Measurements from ENCODE around the gene CHCHD6. TPM values are rescaled to one million over a fixed set of nuclear protein-coding genes. Genes with fewer than 3 reads are reported as not detected.

The CHCHD6 gene
- total RNA-seq, 1 experiment from 2014 or later = 33.0 TPM

DNA sequence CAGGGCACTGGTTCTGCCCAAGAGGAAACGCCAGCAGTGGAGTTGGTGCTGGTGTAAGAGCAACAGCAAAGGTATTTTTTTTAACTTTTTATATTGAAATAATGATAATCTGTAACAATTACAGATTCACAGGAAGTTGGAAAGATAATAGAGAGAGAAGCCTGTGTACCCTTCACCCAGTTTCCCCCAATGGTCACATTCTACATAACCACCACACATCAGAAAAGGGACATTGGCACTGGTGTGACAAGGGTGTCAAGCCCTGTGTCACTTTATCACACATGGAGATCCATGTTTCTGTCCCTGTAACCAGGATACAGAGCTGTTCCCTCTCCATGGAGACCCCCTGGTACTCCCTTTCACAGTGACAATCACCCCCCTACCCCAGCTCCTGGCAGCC is 269.8 kb downstream of the CHCHD6 start:
- no peak for TF ChIP-seq EZH2phosphoT487 (IDR thresholded peaks at IDR 0.05; ENCODE audit: borderline replicate concordance, low read length)
- no peak for TF ChIP-seq EZH2 (IDR thresholded peaks at IDR 0.05; ENCODE audit: low read length, unreplicated experiment)
- TF ChIP-seq, protein P1, sequence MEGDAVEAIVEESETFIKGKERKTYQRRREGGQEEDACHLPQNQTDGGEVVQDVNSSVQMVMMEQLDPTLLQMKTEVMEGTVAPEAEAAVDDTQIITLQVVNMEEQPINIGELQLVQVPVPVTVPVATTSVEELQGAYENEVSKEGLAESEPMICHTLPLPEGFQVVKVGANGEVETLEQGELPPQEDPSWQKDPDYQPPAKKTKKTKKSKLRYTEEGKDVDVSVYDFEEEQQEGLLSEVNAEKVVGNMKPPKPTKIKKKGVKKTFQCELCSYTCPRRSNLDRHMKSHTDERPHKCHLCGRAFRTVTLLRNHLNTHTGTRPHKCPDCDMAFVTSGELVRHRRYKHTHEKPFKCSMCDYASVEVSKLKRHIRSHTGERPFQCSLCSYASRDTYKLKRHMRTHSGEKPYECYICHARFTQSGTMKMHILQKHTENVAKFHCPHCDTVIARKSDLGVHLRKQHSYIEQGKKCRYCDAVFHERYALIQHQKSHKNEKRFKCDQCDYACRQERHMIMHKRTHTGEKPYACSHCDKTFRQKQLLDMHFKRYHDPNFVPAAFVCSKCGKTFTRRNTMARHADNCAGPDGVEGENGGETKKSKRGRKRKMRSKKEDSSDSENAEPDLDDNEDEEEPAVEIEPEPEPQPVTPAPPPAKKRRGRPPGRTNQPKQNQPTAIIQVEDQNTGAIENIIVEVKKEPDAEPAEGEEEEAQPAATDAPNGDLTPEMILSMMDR (conservative IDR thresholded peaks at IDR 0.05; ENCODE audit: low read depth, low read length) = no peak
- POLR2A ChIA-PET (ENCODE audit: unreplicated experiment) = no interaction called here
- ATAC-seq (no peak), DNase-seq (no peak)
- no peaks in the 10 kb centered on the region for H3K4me1 ChIP-seq (ENCODE audit: insufficient read depth, low read length)
- no peak overlapping the region for H3K9ac ChIP-seq (ENCODE audit: low read length)
- no peak overlapping the region for H3K4me3 ChIP-seq (ENCODE audit: low read length)
- BruUV-seq (replicated peaks) = no TSS peak
- H3F3A ChIP-seq (ENCODE audit: low read length, unreplicated experiment) = no peaks in the 10 kb centered on the region
- CTCF ChIA-PET = no interaction called here
- no peak overlapping the region for H3K4me2 ChIP-seq (ENCODE audit: low read length)
- no peaks in the 10 kb centered on the region for H3K79me2 ChIP-seq (ENCODE audit: low read length)
- H3K9me3 ChIP-seq (ENCODE audit: low read length) = peaks cover 4% of the 10 kb centered on the region; the same call in 1 of the 2 replicates
- no peaks in the 10 kb centered on the region for H3K9me2 ChIP-seq (replicated peaks; ENCODE audit: low read length)
- no peaks in the 10 kb centered on the region for H3K36me3 ChIP-seq (ENCODE audit: low read depth, low read length)
- H4K20me1 ChIP-seq (ENCODE audit: low read length) = no peaks in the 10 kb centered on the region
- no peak overlapping the region for H2AFZ ChIP-seq (ENCODE audit: low read length)
- H3K27ac ChIP-seq (ENCODE audit: low read length) = no peak overlapping the region
- no peaks in the 10 kb centered on the region for H3K27me3 ChIP-seq (ENCODE audit: low read length)
- intact Hi-C loops (cut with micrococcal nuclease) = no loop called here

DNA sequence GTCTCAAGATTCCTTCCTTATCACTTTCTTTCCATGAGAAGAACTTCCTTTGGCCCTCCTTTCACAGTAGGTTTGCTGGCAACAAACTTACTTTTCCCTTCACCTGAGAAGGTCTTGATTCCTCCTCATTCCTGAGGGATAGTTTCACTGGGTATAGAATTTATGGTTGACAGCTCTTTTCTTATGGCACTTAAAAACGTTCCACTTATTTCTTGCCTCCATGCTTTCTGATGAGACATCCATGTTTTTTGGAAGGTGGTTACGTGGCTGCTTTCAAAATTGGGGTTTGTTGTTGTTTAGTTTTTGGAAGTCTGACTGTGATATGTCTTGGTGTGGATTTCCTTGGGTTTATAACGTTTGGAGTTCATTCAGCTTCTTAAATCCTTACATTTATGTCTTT is 270.7 kb downstream of the CHCHD6 start:
- H3K27ac ChIP-seq (ENCODE audit: low read length) = no peak overlapping the region
- CTCF ChIA-PET = no interaction called here
- no peak overlapping the region for H3K4me3 ChIP-seq (ENCODE audit: low read length)
- no peaks in the 10 kb centered on the region for H4K20me1 ChIP-seq (ENCODE audit: low read length)
- TF ChIP-seq EZH2phosphoT487 (IDR thresholded peaks at IDR 0.05; ENCODE audit: borderline replicate concordance, low read length) (no peak), EZH2 (IDR thresholded peaks at IDR 0.05; ENCODE audit: low read length, unreplicated experiment) (no peak)
- TF ChIP-seq, protein P1 (conservative IDR thresholded peaks at IDR 0.05; ENCODE audit: low read depth, low read length) = no peak
- no peaks in the 10 kb centered on the region for H3K4me1 ChIP-seq (ENCODE audit: insufficient read depth, low read length)
- H3K9ac ChIP-seq (ENCODE audit: low read length) = no peak overlapping the region
- H3F3A ChIP-seq (ENCODE audit: low read length, unreplicated experiment) = no peaks in the 10 kb centered on the region
- no peaks in the 10 kb centered on the region for H3K36me3 ChIP-seq (ENCODE audit: low read depth, low read length)
- no peak overlapping the region for H3K4me2 ChIP-seq (ENCODE audit: low read length)
- intact Hi-C loops (cut with micrococcal nuclease) = no loop called here
- no peaks in the 10 kb centered on the region for H3K9me2 ChIP-seq (replicated peaks; ENCODE audit: low read length)
- ATAC-seq (no peak), DNase-seq (no peak)
- no peaks in the 10 kb centered on the region for H3K27me3 ChIP-seq (ENCODE audit: low read length)
- H2AFZ ChIP-seq (ENCODE audit: low read length) = no peak overlapping the region
- BruUV-seq (replicated peaks) = no TSS peak
- peaks cover 4% of the 10 kb centered on the region; the same call in 1 of the 2 replicates for H3K9me3 ChIP-seq (ENCODE audit: low read length)
- H3K79me2 ChIP-seq (ENCODE audit: low read length) = no peaks in the 10 kb centered on the region
- POLR2A ChIA-PET (ENCODE audit: unreplicated experiment) = no interaction called here

DNA sequence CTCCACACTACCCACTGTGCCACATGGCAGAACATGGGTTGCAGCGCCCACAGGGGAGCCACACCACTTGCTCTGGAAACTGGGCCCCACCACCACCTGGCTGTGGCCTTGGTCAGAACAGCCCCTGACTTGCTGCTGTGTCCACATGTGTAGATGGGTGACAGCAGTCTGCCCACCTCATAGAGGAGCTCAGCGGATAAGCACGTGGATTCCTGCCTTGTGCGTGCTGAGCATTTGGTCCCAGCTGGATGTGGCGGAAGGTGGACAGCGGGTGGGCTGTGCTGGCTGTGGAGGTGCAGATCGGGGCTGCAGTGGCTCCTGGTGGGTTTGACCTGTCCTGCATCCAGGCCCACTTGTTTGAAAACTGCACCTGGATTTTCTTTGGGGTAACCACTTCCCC is 272.9 kb downstream of the CHCHD6 start:
- no TSS peak for BruUV-seq (replicated peaks)
- ChIA-PET CTCF (no interaction called here), POLR2A (ENCODE audit: unreplicated experiment) (no interaction called here)
- H3K27ac ChIP-seq (ENCODE audit: low read length) = no peak overlapping the region
- no peak for ATAC-seq
- H3K9ac ChIP-seq (ENCODE audit: low read length) = no peak overlapping the region
- H4K20me1 ChIP-seq (ENCODE audit: low read length) = no peaks in the 10 kb centered on the region
- H3K36me3 ChIP-seq (ENCODE audit: low read depth, low read length) = no peaks in the 10 kb centered on the region
- H3K4me1 ChIP-seq (ENCODE audit: insufficient read depth, low read length) = peaks cover 3% of the 10 kb centered on the region
- no peak overlapping the region for H2AFZ ChIP-seq (ENCODE audit: low read length)
- TF ChIP-seq EZH2 (IDR thresholded peaks at IDR 0.05; ENCODE audit: low read length, unreplicated experiment) (no peak), EZH2phosphoT487 (IDR thresholded peaks at IDR 0.05; ENCODE audit: borderline replicate concordance, low read length) (no peak)
- TF ChIP-seq, protein P1 (conservative IDR thresholded peaks at IDR 0.05; ENCODE audit: low read depth, low read length) = no peak
- no peak overlapping the region for H3K4me3 ChIP-seq (ENCODE audit: low read length)
- H3K9me3 ChIP-seq (ENCODE audit: low read length) = peaks cover 4% of the 10 kb centered on the region; the same call in 1 of the 2 replicates
- no peak overlapping the region for H3K4me2 ChIP-seq (ENCODE audit: low read length)
- H3F3A ChIP-seq (ENCODE audit: low read length, unreplicated experiment) = no peaks in the 10 kb centered on the region
- no peaks in the 10 kb centered on the region for H3K9me2 ChIP-seq (replicated peaks; ENCODE audit: low read length)
- H3K79me2 ChIP-seq (ENCODE audit: low read length) = no peaks in the 10 kb centered on the region
- H3K27me3 ChIP-seq (ENCODE audit: low read length) = no peaks in the 10 kb centered on the region
- intact Hi-C loops (cut with micrococcal nuclease) = no loop called here
- DNase-seq = no peak

All from PC-3 (cell line).